Adrenal gland (tissue), 12 donors: ENCODE data around the gene RASSF1. TPM values are rescaled to one million over a fixed set of nuclear protein-coding genes. Genes with fewer than 3 reads are reported as not detected.

Experiments used
- DNase-seq, 7 donors: peaks; one replicate each; pipeline ENCODE4 v3.0.0-alpha.2; 2019 to 2020
- H3K27ac ChIP-seq, 5 donors: fragments of 200-600 bp; sonication (generic) in 4 of 5; 1 replicate in 3 of 5; 2 replicates in 2 of 5; pipeline versions ENCODE4 v1.5.1 to v1.8.0; 2016 to 2020; ENCODE audit warnings: mild to moderate bottlenecking in 1 of 5
- H3K27me3 ChIP-seq: fragments of 200-600 bp; 2 replicates; pipeline ENCODE4 v1.8.0; 2021
- H3K36me3 ChIP-seq, 2 donors: fragments of 200-600 bp; replicated peaks in 1 of 2; 1 replicate in 1 of 2; 2 replicates in 1 of 2; pipeline versions ENCODE4 v1.5.1 to v1.8.0; 2018 to 2022
- H3K4me1 ChIP-seq, 2 donors: fragments of 200-600 bp; replicated peaks in 1 of 2; 1 replicate in 1 of 2; 2 replicates in 1 of 2; pipeline versions ENCODE4 v1.5.1 to v1.8.0; 2018 to 2021
- H3K4me3 ChIP-seq, 4 donors: fragments of 200-600 bp; sonication (generic) in 3 of 4; one replicate each; pipeline ENCODE4 v1.5.1; 2016 to 2018
- H3K9me3 ChIP-seq, 3 donors: fragments of 200-600 bp; sonication (generic) in 1 of 3; replicated peaks in 1 of 3; 1 replicate in 2 of 3; 2 replicates in 1 of 3; pipeline versions ENCODE4 v1.5.1 to v1.8.0; 2016 to 2021
- CTCF ChIP-seq, 6 experiments: fragments of 450-650 bp in 4 of 6; fragments of 200-600 bp in 2 of 6; sonication (generic) in 1 of 6; IDR thresholded peaks; 1 replicate in 5 of 6; 2 replicates in 1 of 6; pipeline versions ENCODE4 v1.5.1 to v1.8.0; 2016 to 2021; ENCODE audit warnings: antibody characterized with exemption in 6 of 6, mild to moderate bottlenecking in 2 of 6, moderate library complexity in 1 of 6
- POLR2A ChIP-seq, 2 donors: fragments of 450-650 bp; IDR thresholded peaks; one replicate each; pipeline ENCODE4 v1.6.1; 2017; ENCODE audit warnings: antibody characterized with exemption in 2 of 2, mild to moderate bottlenecking in 2 of 2, moderate library complexity in 1 of 2
- WGBS, 4 donors: extraction: QIAGEN DNeasy Blood & Tissue Kit in 2 of 4; methylation state at CpG; one replicate each; pipeline versions ENCODE4 v1.1.5 to v1.1.7; 2013 to 2017; 5-methylcytosine and 5-hydroxymethylcytosine counted together
- intact Hi-C, 2 donors: fragments of 100-400 bp; cut with DNase I; formaldehyde crosslinking; loops; one replicate each; pipeline versions ENCODE4 v1.14.1 to v1.15.0; 2022 to 2023
- polyA plus RNA-seq, 3 donors: library from polyadenylated mRNA; stranded (reverse); fragments of 200-250 nt in 2 of 3; fragments of 350-450 nt in 1 of 3; fragmentation: Illumina TruSeq in 1 of 3; extraction: RNeasy Lipid Tissue Mini Kit (QIAGEN cat#74804) in 1 of 3; gene quantifications; one replicate each; pipeline ENCODE4 v1.2.3, GENCODE V29; 2013 to 2014
- total RNA-seq, 9 donors: library from RNA; depleted of rRNA in 4 of 9; stranded (reverse); fragments of >200 nt in 4 of 9; fragments of 120-200 nt in 1 of 9; fragmentation: NEBNext Ultra II Directional in 1 of 9; extraction: Animal tissue kit (Norgen Biotek cat#: 25700) in 1 of 9; gene quantifications; one replicate each; pipeline versions ENCODE4 v1.1.0 to v1.2.4, GENCODE V29; 2013 to 2023
- donor health status: healthy with polysubstance abuse.
- donor health status: Bipolar disorder and iron deficiency.
- donor health status: DM: yes; HTN: yes; CAD: no.
- donor health status: DM: no; HTN: no; CAD: no.
- donor health status: DM: no; HTN: no; CAD: no.
- donor health status: DM: yes; HTN: yes; CAD: no.

The RASSF1 gene
- total and polyA plus RNA-seq, 12 donors, result 9.6 to 27.4 (median 14.7) TPM

GRCh38 chr3:50370594-50370993 is 30.0 kb upstream of the RASSF1 start:
- Histone ChIP-seq H3K27ac (no peak overlapping the region), H3K4me3 (no peak overlapping the region), H3K36me3 (no peaks in the 10 kb centered on the region), H3K9me3 (no peaks in the 10 kb centered on the region), H3K4me1 (no peaks in the 10 kb centered on the region), H3K27me3 (no peaks in the 10 kb centered on the region)
- DNase-seq, result no peak
- 52 to 64% (median 61%) methylated on average over 12 to 14 of the region's 14 CpGs for WGBS, 4 donors
- intact Hi-C loops, result no loop called here
- TF ChIP-seq CTCF (IDR thresholded peaks at IDR 0.05) (no peak), POLR2A (IDR thresholded peaks at IDR 0.05) (no peak)

- WGBS, 4 donors, result 65 to 75% (median 72%) methylated on average over 7 to 9 of the region's 9 CpGs
- Histone ChIP-seq H3K4me3 (no peak overlapping the region), H3K4me1 (peaks cover 6% of the 10 kb centered on the region in 2 donors), H3K27me3 (no peaks in the 10 kb centered on the region), H3K9me3 (no peaks in the 10 kb centered on the region), H3K27ac (no peak overlapping the region), H3K36me3 (no peaks in the 10 kb centered on the region)
- TF ChIP-seq POLR2A (IDR thresholded peaks at IDR 0.05) (no peak), CTCF (IDR thresholded peaks at IDR 0.05) (no peak)
- intact Hi-C loops, result no loop called here
- no peak for DNase-seq
These were observed 28.5 kb upstream of the RASSF1 start for GRCh38 chr3:50369012-50369670.

DNA sequence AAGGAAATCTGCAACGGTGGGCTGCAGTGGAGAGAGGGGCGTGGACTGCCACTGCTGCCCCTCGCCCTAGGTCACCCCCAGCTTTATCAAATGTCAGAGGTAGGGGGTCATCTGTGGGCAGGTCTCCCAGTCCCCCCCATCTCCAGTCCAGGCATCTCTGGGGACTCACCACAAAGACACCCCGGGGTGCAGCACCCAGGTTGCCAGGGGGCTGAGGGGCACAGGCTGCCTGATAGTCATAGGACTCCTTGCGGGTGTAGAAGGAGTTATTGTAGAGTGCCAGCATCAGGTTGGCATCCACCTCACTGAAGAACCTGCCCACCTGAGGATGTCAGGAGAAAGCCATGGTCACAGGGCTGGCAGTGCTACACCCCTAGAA is 25.2 kb upstream of the RASSF1 start:
- intact Hi-C loops, result no loop called here
- H3K9me3 ChIP-seq, result no peaks in the 10 kb centered on the region
- H3K36me3 ChIP-seq, result no peaks in the 10 kb centered on the region
- no peak for TF ChIP-seq CTCF (IDR thresholded peaks at IDR 0.05)
- no peaks in the 10 kb centered on the region for H3K27me3 ChIP-seq
- peaks cover 6% of the 10 kb centered on the region in 2 donors for H3K4me1 ChIP-seq
- 84 to 86% (median 85%) methylated on average over 2 to 5 of the region's 5 CpGs; no CpG with 5 or more reads in 1 of the 4 donors for WGBS, 4 donors
- no peak overlapping the region for H3K4me3 ChIP-seq
- no peak overlapping the region for H3K27ac ChIP-seq
- DNase-seq, result no peak

- intact Hi-C loops, result no loop called here
- no peak for TF ChIP-seq CTCF (IDR thresholded peaks at IDR 0.05)
- peak in 1 of 2 donors; percentile 24 for TF ChIP-seq POLR2A (IDR thresholded peaks at IDR 0.05)
- DNase-seq, result peak; percentile 77 to 86 (median 85)
- Histone ChIP-seq H3K9me3 (no peaks in the 10 kb centered on the region), H3K27me3 (no peaks in the 10 kb centered on the region), H3K36me3 (no peaks in the 10 kb centered on the region), H3K4me1 (peaks cover 6% of the 10 kb centered on the region in 2 donors), H3K27ac (peak overlapping the region in 1 of 5 donors; percentile 32), H3K4me3 (peak overlapping the region in 2 of 4 donors; percentile 36 to 60)
- whole genome bisulfite sequencing, 4 donors, result 9 to 28% (median 18%) methylated on average over 8 to 53 of the region's 53 CpGs
These were observed 24.6 kb upstream of the RASSF1 start for GRCh38 chr3:50365080-50365841.
